Thoracic aorta (tissue), 2 donors: ENCODE measurements around the gene RNF144A. TPM values are rescaled to one million over a fixed set of nuclear protein-coding genes. Genes with fewer than 3 reads are reported as not detected.

Experiments
- ATAC-seq: fragments of 150-250 bp; one replicate; pipeline ENCODE4 v1.8.0; 2017; ENCODE audit warnings: low read depth; ENCODE audit not compliant: insufficient number of reproducible peaks, low FRiP score
- DNase-seq: peaks from one replicate; pipeline ENCODE4 v3.0.0-alpha.2; 2020; ENCODE audit warnings: low spot score
- H3K27ac ChIP-seq, 2 donors: fragments of 200-600 bp; sonication (generic); 1 replicate in 1 of 2; 2 replicates in 1 of 2; pipeline ENCODE4 v1.5.1; 2016; ENCODE audit warnings: mild to moderate bottlenecking in 2 of 2, moderate library complexity in 2 of 2
- H3K27me3 ChIP-seq: fragments of 200-600 bp; sonication (generic); replicated peaks from 2 replicates; pipeline ENCODE4 v1.6.0; 2016; ENCODE audit warnings: mild to moderate bottlenecking; ENCODE audit not compliant: insufficient read depth
- H3K36me3 ChIP-seq: fragments of 200-600 bp; sonication (generic); one replicate; pipeline ENCODE4 v1.5.1; 2016
- H3K4me1 ChIP-seq, 2 donors: fragments of 200-600 bp; sonication (generic); 1 replicate in 1 of 2; 2 replicates in 1 of 2; pipeline versions ENCODE4 v1.5.1 to v1.6.0; 2016; ENCODE audit warnings: low read depth in 2 of 2, mild to moderate bottlenecking in 1 of 2; ENCODE audit not compliant: control insufficient read depth in 1 of 2
- H3K4me3 ChIP-seq: fragments of 200-600 bp; sonication (generic); 2 replicates; pipeline ENCODE4 v1.5.1; 2016; ENCODE audit warnings: mild to moderate bottlenecking
- H3K9me3 ChIP-seq: fragments of 200-600 bp; sonication (generic); 2 replicates; pipeline ENCODE4 v1.5.1; 2016
- CTCF ChIP-seq: fragments of 200-600 bp; sonication (generic); IDR thresholded peaks from one replicate; pipeline ENCODE4 v1.5.1; 2019; ENCODE audit warnings: antibody characterized with exemption
- total RNA-seq, 2 donors: library from RNA; depleted of rRNA; stranded (reverse); fragments of >200 nt; gene quantifications; one replicate each; pipeline versions ENCODE4 v1.1.0 to v1.2.3, GENCODE V29; 2016

The RNF144A gene
- total RNA-seq, 2 donors from 2014 or later = 3.4 to 6.2 TPM

- Histone ChIP-seq H3K36me3 (no peaks in the 10 kb centered on the region), H3K4me3 (no peak overlapping the region), H3K27ac (no peak overlapping the region), H3K9me3 (no peaks in the 10 kb centered on the region), H3K4me1 (peaks cover 0 to 10% of the 10 kb centered on the region in 2 donors), H3K27me3 (no peaks in the 10 kb centered on the region)
- ATAC-seq = no peak
- no peak for DNase-seq
- no peak for TF ChIP-seq CTCF
These were observed 50.1 kb downstream of the RNF144A start for GRCh38 chr2:6967301-6967700.

- H3K4me3 ChIP-seq = no peak overlapping the region
- ATAC-seq = no peak
- no peak for DNase-seq
- H3K36me3 ChIP-seq = no peaks in the 10 kb centered on the region
- H3K27ac ChIP-seq = no peak overlapping the region
- no peaks in the 10 kb centered on the region for H3K27me3 ChIP-seq
- H3K4me1 ChIP-seq = peaks cover 0 to 10% of the 10 kb centered on the region in 2 donors
- TF ChIP-seq CTCF = no peak
- no peaks in the 10 kb centered on the region for H3K9me3 ChIP-seq
These were observed 51.3 kb downstream of the RNF144A start for GRCh38 chr2:6968319-6969100.

- Histone ChIP-seq H3K27me3 (no peaks in the 10 kb centered on the region), H3K4me1 (peaks cover 0 to 10% of the 10 kb centered on the region in 2 donors), H3K27ac (no peak overlapping the region), H3K4me3 (no peak overlapping the region), H3K36me3 (no peaks in the 10 kb centered on the region), H3K9me3 (no peaks in the 10 kb centered on the region)
- TF ChIP-seq CTCF = no peak
- DNase-seq (no peak), ATAC-seq (no peak)
These were observed 53.3 kb downstream of the RNF144A start for GRCh38 chr2:6970551-6970950.

- H3K36me3 ChIP-seq = no peaks in the 10 kb centered on the region
- no peak overlapping the region for H3K4me3 ChIP-seq
- no peak for ATAC-seq
- H3K4me1 ChIP-seq = peaks cover 0 to 10% of the 10 kb centered on the region in 2 donors
- TF ChIP-seq CTCF = no peak
- H3K9me3 ChIP-seq = no peaks in the 10 kb centered on the region
- DNase-seq = no peak
- no peaks in the 10 kb centered on the region for H3K27me3 ChIP-seq
- H3K27ac ChIP-seq = no peak overlapping the region
These were observed 53.8 kb downstream of the RNF144A start for GRCh38 chr2:6970976-6971480.

GRCh38 chr2:6971502-6971901 lies 54.3 kb downstream of the RNF144A start:
- TF ChIP-seq CTCF = no peak
- no peak for ATAC-seq
- H3K27me3 ChIP-seq = no peaks in the 10 kb centered on the region
- H3K4me1 ChIP-seq = peaks cover 0 to 6% of the 10 kb centered on the region in 2 donors
- DNase-seq = no peak
- no peak overlapping the region for H3K4me3 ChIP-seq
- H3K9me3 ChIP-seq = no peaks in the 10 kb centered on the region
- no peak overlapping the region for H3K27ac ChIP-seq
- no peaks in the 10 kb centered on the region for H3K36me3 ChIP-seq
